ENCODE results near the gene SPSB4. TPM values are rescaled to one million over a fixed set of nuclear protein-coding genes. Genes with fewer than 3 reads are reported as not detected.
A peak's percentile ranks its signal among the peaks of the same experiment; 100 is the strongest.

The SPSB4 gene
- total and polyA plus RNA-seq, 2 of the 13 experiments (the other 11 are each of a cell fraction or from before 2014, with no cell fraction given) = not detected

DNA sequence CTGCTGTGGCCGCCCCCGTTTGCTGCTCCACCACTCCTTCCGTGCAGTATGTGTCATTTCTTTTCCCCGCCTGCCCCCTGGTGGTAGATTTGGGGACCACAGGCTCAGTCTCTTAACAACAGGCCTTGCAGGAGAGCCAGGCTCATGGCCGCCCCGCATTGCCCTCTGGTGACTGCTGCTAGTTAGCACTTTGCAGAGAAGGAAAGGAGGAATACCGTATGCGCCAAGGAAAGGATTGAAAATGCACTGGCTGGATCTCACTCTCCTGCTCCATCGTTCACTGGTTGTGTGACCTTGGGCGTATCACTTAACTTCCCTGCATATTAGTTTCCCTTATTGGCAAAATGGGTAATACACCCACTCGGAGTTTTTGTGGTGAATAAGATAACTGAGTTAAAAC, 141.2 kb downstream of the SPSB4 start (continued):
- TF ChIP-seq, protein P1, sequence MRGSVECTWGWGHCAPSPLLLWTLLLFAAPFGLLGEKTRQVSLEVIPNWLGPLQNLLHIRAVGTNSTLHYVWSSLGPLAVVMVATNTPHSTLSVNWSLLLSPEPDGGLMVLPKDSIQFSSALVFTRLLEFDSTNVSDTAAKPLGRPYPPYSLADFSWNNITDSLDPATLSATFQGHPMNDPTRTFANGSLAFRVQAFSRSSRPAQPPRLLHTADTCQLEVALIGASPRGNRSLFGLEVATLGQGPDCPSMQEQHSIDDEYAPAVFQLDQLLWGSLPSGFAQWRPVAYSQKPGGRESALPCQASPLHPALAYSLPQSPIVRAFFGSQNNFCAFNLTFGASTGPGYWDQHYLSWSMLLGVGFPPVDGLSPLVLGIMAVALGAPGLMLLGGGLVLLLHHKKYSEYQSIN (CRISPR knock-in tag; IDR thresholded peaks at IDR 0.05; ENCODE audit: borderline replicate concordance) = no peak
- TF ChIP-seq ZNF335 (CRISPR knock-in tag; IDR thresholded peaks at IDR 0.05) = no peak
- 0 out of 2 replicates have a peak, but pooled peaks have one; percentile 18 for TF ChIP-seq UBTF (CRISPR knock-in tag; IDR thresholded peaks at IDR 0.05)
- 0 out of 2 replicates have a peak, but pooled peaks have one; percentile 16 for TF ChIP-seq CEBPG (CRISPR knock-in tag; IDR thresholded peaks at IDR 0.05)
- TF ChIP-seq, protein P2, sequence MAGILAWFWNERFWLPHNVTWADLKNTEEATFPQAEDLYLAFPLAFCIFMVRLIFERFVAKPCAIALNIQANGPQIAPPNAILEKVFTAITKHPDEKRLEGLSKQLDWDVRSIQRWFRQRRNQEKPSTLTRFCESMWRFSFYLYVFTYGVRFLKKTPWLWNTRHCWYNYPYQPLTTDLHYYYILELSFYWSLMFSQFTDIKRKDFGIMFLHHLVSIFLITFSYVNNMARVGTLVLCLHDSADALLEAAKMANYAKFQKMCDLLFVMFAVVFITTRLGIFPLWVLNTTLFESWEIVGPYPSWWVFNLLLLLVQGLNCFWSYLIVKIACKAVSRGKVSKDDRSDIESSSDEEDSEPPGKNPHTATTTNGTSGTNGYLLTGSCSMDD (CRISPR knock-in tag; IDR thresholded peaks at IDR 0.05) = no peak
- TF ChIP-seq ZNF589 (CRISPR knock-in tag; conservative IDR thresholded peaks at IDR 0.05) = no peak
- TF ChIP-seq, protein P3, sequence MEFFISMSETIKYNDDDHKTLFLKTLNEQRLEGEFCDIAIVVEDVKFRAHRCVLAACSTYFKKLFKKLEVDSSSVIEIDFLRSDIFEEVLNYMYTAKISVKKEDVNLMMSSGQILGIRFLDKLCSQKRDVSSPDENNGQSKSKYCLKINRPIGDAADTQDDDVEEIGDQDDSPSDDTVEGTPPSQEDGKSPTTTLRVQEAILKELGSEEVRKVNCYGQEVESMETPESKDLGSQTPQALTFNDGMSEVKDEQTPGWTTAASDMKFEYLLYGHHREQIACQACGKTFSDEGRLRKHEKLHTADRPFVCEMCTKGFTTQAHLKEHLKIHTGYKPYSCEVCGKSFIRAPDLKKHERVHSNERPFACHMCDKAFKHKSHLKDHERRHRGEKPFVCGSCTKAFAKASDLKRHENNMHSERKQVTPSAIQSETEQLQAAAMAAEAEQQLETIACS (CRISPR knock-in tag; IDR thresholded peaks at IDR 0.05) = no peak
- no peak for TF ChIP-seq ZNF761 (CRISPR knock-in tag; conservative IDR thresholded peaks at IDR 0.05)
- TF ChIP-seq REPIN1 (CRISPR knock-in tag; IDR thresholded peaks at IDR 0.05; ENCODE audit: borderline replicate concordance, low read depth) = peak; percentile 70; the same call in 1 of the 2 replicates
- no peak for TF ChIP-seq TBX3 (IDR thresholded peaks at IDR 0.05; ENCODE audit: borderline replicate concordance)
- no peak for TF ChIP-seq ZFY (CRISPR knock-in tag; IDR thresholded peaks at IDR 0.05)
- no peak for TF ChIP-seq ZUFSP (CRISPR knock-in tag; IDR thresholded peaks at IDR 0.05; ENCODE audit: borderline replicate concordance)
- TF ChIP-seq RARG (CRISPR knock-in tag; IDR thresholded peaks at IDR 0.05; ENCODE audit: low read depth) = no peak
- no peak for TF ChIP-seq HINFP (CRISPR knock-in tag; IDR thresholded peaks at IDR 0.05; ENCODE audit: low read depth)
- TF ChIP-seq, protein P4, sequence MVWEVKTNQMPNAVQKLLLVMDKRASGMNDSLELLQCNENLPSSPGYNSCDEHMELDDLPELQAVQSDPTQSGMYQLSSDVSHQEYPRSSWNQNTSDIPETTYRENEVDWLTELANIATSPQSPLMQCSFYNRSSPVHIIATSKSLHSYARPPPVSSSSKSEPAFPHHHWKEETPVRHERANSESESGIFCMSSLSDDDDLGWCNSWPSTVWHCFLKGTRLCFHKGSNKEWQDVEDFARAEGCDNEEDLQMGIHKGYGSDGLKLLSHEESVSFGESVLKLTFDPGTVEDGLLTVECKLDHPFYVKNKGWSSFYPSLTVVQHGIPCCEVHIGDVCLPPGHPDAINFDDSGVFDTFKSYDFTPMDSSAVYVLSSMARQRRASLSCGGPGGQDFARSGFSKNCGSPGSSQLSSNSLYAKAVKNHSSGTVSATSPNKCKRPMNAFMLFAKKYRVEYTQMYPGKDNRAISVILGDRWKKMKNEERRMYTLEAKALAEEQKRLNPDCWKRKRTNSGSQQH (CRISPR knock-in tag; IDR thresholded peaks at IDR 0.05; ENCODE audit: low read depth) = no peak
- no peak for TF ChIP-seq ZBTB44 (CRISPR knock-in tag; IDR thresholded peaks at IDR 0.05)
- no peak for TF ChIP-seq REL (CRISPR knock-in tag; conservative IDR thresholded peaks at IDR 0.05)
